Measurements from ENCODE around the gene HACD2.

HACD2 gene

DNA sequence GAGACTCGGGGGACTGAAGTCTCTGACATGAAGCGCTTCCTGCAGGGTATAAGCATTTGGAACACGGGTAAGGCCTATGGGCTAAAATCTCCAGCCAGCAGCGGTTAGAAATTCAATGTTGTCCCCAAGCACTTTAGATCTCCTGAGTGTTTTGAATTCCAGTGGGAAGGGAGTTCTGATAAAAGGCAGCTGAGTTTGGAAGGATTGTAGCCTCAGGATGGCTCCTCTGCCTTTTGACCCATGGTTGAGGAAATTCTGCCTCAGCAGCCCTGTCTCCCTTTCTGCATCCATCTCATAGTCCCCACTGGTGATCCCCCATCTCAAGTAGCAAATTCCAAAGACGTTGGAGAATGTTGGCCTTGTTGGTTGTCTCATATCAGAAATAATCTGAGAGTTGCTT is 24.2 kb upstream of the HACD2 start:
- Histone ChIP-seq H3K4me1 (ENCODE audit: control insufficient read depth, insufficient read depth, low read length) (no peaks in the 10 kb centered on the region), H3K4me3 (ENCODE audit: low read depth, low read length) (no peak overlapping the region), H3K27ac (ENCODE audit: extremely low read depth, low read depth, low read length) (no peak overlapping the region), H3K9me3 (ENCODE audit: control insufficient read depth, insufficient read depth, low read depth, low read length) (no peaks in the 10 kb centered on the region), H3K36me3 (ENCODE audit: control insufficient read depth in 2 of 2, insufficient read depth in 1 of 2, low read length in 2 of 2) (peaks cover 0 to 21% of the 10 kb centered on the region in 2 experiments; a peak in 1 of 3 replicates)
- ChIA-PET CTCF (interaction anchor here (1.4 kb wide), 1 partner anchor 34 kb away, joined by 3 read pairs; no protein-coding TSS in a partner anchor), POLR2A (no interaction called here)
- TF ChIP-seq, protein P1, sequence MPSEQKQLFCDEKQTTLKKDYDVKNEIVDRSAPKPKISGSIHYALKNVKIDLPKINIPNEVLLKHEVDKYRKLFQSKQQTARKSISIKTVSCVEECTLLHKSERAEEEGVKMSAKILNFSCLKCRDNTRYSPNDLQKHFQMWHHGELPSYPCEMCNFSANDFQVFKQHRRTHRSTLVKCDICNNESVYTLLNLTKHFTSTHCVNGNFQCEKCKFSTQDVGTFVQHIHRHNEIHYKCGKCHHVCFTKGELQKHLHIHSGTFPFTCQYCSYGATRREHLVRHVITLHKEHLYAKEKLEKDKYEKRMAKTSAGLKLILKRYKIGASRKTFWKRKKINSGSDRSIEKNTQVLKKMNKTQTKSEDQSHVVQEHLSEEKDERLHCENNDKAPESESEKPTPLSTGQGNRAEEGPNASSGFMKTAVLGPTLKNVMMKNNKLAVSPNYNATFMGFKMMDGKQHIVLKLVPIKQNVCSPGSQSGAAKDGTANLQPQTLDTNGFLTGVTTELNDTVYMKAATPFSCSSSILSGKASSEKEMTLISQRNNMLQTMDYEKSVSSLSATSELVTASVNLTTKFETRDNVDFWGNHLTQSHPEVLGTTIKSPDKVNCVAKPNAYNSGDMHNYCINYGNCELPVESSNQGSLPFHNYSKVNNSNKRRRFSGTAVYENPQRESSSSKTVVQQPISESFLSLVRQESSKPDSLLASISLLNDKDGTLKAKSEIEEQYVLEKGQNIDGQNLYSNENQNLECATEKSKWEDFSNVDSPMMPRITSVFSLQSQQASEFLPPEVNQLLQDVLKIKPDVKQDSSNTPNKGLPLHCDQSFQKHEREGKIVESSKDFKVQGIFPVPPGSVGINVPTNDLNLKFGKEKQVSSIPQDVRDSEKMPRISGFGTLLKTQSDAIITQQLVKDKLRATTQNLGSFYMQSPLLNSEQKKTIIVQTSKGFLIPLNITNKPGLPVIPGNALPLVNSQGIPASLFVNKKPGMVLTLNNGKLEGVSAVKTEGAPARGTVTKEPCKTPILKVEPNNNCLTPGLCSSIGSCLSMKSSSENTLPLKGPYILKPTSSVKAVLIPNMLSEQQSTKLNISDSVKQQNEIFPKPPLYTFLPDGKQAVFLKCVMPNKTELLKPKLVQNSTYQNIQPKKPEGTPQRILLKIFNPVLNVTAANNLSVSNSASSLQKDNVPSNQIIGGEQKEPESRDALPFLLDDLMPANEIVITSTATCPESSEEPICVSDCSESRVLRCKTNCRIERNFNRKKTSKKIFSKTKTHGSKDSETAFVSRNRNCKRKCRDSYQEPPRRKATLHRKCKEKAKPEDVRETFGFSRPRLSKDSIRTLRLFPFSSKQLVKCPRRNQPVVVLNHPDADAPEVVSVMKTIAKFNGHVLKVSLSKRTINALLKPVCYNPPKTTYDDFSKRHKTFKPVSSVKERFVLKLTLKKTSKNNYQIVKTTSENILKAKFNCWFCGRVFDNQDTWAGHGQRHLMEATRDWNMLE (tag by site-specific recombination; conservative IDR thresholded peaks at IDR 0.05; ENCODE audit: low read depth), result no peak
- TF ChIP-seq ZNF544 (tag by site-specific recombination; IDR thresholded peaks at IDR 0.05), result no peak
- no peak for TF ChIP-seq ZNF23 (tag by site-specific recombination; IDR thresholded peaks at IDR 0.05; ENCODE audit: borderline replicate concordance)
- TF ChIP-seq ZNF501 (tag by site-specific recombination; IDR thresholded peaks at IDR 0.05), result no peak
- TF ChIP-seq ZNF510 (tag by site-specific recombination; IDR thresholded peaks at IDR 0.05; ENCODE audit: insufficient replicate concordance), result no peak
- TF ChIP-seq ZNF658 (tag by site-specific recombination; IDR thresholded peaks at IDR 0.05), result no peak
- TF ChIP-seq ZNF76 (tag by site-specific recombination; IDR thresholded peaks at IDR 0.05; ENCODE audit: borderline replicate concordance, low read depth), result no peak
- TF ChIP-seq ZNF221 (tag by site-specific recombination; IDR thresholded peaks at IDR 0.05; ENCODE audit: borderline replicate concordance), result no peak
- TF ChIP-seq TCF7L2 (IDR thresholded peaks at IDR 0.05; ENCODE audit: borderline replicate concordance, low read depth, low read length), result no peak
- TF ChIP-seq ZXDB (tag by site-specific recombination; IDR thresholded peaks at IDR 0.05), result no peak
- TF ChIP-seq OSR2 (tag by site-specific recombination; IDR thresholded peaks at IDR 0.05), result no peak
- no peak for TF ChIP-seq ZFHX2 (tag by site-specific recombination; conservative IDR thresholded peaks at IDR 0.05)
- no peak for TF ChIP-seq ZNF214 (tag by site-specific recombination; IDR thresholded peaks at IDR 0.05; ENCODE audit: borderline replicate concordance)
- TF ChIP-seq, protein P2, sequence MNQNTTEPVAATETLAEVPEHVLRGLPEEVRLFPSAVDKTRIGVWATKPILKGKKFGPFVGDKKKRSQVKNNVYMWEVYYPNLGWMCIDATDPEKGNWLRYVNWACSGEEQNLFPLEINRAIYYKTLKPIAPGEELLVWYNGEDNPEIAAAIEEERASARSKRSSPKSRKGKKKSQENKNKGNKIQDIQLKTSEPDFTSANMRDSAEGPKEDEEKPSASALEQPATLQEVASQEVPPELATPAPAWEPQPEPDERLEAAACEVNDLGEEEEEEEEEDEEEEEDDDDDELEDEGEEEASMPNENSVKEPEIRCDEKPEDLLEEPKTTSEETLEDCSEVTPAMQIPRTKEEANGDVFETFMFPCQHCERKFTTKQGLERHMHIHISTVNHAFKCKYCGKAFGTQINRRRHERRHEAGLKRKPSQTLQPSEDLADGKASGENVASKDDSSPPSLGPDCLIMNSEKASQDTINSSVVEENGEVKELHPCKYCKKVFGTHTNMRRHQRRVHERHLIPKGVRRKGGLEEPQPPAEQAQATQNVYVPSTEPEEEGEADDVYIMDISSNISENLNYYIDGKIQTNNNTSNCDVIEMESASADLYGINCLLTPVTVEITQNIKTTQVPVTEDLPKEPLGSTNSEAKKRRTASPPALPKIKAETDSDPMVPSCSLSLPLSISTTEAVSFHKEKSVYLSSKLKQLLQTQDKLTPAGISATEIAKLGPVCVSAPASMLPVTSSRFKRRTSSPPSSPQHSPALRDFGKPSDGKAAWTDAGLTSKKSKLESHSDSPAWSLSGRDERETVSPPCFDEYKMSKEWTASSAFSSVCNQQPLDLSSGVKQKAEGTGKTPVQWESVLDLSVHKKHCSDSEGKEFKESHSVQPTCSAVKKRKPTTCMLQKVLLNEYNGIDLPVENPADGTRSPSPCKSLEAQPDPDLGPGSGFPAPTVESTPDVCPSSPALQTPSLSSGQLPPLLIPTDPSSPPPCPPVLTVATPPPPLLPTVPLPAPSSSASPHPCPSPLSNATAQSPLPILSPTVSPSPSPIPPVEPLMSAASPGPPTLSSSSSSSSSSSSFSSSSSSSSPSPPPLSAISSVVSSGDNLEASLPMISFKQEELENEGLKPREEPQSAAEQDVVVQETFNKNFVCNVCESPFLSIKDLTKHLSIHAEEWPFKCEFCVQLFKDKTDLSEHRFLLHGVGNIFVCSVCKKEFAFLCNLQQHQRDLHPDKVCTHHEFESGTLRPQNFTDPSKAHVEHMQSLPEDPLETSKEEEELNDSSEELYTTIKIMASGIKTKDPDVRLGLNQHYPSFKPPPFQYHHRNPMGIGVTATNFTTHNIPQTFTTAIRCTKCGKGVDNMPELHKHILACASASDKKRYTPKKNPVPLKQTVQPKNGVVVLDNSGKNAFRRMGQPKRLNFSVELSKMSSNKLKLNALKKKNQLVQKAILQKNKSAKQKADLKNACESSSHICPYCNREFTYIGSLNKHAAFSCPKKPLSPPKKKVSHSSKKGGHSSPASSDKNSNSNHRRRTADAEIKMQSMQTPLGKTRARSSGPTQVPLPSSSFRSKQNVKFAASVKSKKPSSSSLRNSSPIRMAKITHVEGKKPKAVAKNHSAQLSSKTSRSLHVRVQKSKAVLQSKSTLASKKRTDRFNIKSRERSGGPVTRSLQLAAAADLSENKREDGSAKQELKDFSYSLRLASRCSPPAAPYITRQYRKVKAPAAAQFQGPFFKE (tag by site-specific recombination; IDR thresholded peaks at IDR 0.05; ENCODE audit: borderline replicate concordance), result no peak
- no peak for TF ChIP-seq ZNF16 (tag by site-specific recombination; IDR thresholded peaks at IDR 0.05; ENCODE audit: low read depth)
- no peak for TF ChIP-seq KLF10 (tag by site-specific recombination; IDR thresholded peaks at IDR 0.05)
- no peak for TF ChIP-seq ZNF302 (tag by site-specific recombination; IDR thresholded peaks at IDR 0.05; ENCODE audit: low read depth)
- no peak for TF ChIP-seq ZNF433 (tag by site-specific recombination; IDR thresholded peaks at IDR 0.05; ENCODE audit: low read depth)
- TF ChIP-seq ZNF274 (IDR thresholded peaks at IDR 0.05; ENCODE audit: low read length), result no peak
- no peak for TF ChIP-seq ZNF274 (tag by site-specific recombination; IDR thresholded peaks at IDR 0.05; ENCODE audit: borderline replicate concordance)

Data from HEK293 (cell line).